ENCODE measurements around the gene SNX30.
A peak's percentile ranks its signal among the peaks of the same experiment; 100 is the strongest.

SNX30 gene

GRCh38 chr9:112831281-112831851 lies 80.8 kb downstream of the SNX30 start:
- DNase-seq, result peak; percentile 93

- peak; percentile 82 for DNase-seq
These were observed 81.4 kb downstream of the SNX30 start for GRCh38 chr9:112831969-112832368.

DNA sequence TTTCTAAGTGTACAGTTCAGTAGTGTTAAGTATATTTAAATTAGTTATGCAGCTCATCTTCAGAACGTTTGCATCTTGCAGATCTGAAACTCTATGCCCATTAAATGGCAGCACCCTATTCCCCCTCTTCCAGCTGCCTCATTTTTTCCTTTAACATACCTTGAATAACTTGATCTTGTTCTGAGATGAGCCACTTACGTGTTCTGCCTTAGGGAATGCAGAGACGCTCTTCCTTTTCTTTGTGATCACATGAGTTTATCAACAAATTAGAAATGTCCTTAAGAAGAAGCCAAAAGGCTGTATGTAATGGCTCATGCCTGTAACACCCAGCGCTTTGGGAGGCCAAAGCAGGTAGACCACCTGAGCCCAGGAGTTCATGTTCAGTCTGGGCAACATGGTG lies 82.5 kb downstream of the SNX30 start:
- no peak for DNase-seq

DNA sequence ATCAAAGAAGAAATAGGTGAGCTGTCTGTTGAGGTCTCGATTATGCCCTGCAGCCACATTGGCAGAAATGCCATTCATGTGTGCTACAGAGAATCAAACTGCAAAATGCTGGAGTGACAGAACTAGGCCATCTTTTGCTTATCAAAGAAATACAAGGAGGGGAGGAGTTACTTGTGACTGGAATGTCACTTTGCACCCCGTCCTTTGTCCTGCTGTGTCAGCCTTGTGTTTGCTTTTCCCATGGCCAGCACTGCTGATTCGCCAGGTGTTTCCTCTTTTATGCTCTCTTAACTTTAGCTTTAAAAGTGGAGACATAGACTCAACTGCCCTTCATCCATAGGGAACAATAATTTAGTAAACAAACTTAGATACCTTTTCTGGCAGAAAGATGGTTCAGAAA lies 85.8 kb downstream of the SNX30 start:
- DNase-seq, result no peak

DNA sequence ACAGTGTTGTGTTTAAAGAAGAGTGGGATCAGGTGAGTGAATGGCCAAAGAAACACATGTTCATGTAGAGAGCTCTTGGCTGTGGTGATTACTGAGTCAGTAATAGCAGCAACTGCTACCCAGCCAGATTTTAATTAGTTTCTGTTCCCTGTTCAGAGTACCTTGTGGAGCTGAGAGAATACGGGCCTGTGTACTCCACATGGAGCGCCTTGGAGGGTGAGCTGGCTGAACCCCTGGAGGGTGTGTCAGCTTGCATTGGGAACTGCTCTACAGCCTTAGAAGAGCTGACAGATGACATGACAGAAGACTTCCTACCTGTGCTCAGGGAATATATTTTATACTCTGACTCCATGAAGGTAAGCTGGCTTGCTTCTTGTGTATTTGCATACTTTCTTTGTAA lies 87.8 kb downstream of the SNX30 start:
- DNase-seq, result no peak

- DNase-seq, result no peak
These were observed 88.8 kb downstream of the SNX30 start for GRCh38 chr9:112839331-112839730.

DNA sequence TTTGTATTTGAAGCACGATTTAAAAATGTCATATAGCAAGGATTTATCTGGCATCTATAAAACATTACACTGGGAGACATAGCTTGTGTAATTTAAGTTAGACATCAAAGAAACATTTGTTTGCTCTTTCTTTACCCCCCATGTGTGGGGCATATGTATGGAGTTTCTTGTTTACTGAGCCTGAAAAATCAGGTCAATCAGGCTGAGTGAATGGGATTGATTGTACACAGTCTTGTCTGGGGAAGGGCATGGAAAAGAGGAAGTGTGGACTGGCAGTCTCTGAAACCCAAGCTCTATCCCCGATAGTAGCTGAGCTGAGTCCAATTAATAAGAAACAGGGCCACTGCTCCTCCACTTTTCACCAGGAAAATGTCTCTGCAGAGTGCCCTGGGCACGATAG lies 90.7 kb downstream of the SNX30 start:
- no peak for DNase-seq

DNA sequence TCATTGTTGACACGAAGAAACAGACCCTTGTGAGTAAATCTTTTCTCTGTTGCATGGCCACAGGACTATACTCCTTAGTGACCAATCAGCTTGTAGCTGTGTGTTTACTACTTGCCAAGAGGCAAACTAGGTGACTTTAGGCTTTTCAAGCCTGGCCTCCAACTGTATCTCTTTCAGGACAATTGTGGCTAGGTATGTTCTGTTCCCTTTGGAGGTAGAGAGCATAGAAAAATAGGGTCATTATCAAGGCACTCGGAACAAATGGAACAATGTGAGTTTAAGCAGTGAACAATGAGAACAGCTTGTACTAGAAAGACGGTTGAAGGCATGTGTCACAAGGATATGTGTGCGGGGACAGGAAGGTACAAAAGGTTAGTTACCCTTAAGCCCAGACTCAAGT lies 92.0 kb downstream of the SNX30 start:
- DNase-seq, result no peak

GRCh38 chr9:112844771-112845542 lies 94.4 kb downstream of the SNX30 start:
- DNase-seq, result peak; percentile 92

DNA sequence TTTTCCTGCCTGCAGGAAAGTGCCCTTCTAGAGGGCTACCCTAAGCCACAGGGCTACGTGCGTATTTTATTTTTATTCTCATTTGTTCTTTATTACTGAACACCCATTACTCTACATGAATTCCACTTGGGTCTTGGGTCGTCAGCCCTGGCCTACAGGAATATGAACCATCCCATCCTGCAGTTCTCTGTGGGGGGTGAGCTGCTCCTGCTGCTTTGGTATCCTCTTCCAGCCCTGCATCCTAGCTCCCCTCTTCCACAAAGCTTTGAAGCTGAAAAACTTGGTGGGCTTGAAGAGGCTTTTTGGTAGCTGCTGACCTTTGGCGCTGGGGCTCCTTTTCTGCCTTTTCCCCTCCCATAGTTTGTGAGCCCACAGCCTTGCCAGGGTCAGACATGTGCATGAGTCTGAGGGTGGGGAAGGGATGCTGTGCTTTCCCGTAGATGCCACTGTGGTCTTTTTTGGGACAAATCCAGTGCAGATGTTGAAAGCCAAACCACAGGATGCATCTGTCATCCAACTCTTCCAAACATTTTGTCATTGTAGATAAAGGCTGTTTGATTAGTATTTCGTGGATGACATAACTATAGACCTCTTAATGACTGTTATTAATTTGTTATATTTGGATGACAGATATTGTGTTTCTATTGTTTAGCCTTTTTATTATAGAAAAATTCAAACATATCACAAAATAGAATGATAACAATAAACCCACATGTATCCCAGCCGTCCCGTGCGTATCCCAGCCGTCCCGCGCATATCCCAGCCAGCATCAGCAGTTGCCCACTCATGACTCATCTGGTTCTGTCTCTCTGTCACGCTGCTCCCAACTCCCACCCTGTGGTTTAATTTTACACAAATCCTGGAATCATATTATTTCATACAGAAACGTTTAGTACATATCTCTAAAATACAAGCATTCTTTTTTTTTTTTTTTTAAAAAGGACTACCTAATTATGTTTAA lies 96.2 kb downstream of the SNX30 start:
- no peak for DNase-seq

- no peak for DNase-seq
These were observed 98.0 kb downstream of the SNX30 start for GRCh38 chr9:112848316-112849151.

GRCh38 chr9:112849363-112849922 lies 98.9 kb downstream of the SNX30 start:
- DNase-seq, result no peak

DNA sequence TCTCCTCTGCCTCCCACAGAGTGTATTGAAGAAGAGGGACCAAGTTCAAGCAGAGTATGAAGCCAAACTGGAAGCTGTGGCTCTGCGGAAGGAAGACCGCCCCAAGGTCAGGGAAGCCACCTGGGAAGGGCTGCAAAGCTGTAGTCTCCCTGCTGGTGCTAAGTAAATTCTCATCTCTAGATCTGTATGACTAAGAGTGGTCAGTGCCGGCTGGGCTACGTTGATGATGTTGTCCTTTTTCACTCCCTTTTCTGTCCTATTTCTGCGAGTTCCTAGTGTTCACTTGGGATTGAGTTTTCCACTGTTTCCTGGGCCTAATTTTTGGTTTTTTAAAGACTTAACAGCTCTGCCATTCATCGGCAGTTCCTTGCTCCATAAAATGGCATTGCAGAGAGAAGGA lies 100.3 kb downstream of the SNX30 start:
- no peak for DNase-seq

DNA sequence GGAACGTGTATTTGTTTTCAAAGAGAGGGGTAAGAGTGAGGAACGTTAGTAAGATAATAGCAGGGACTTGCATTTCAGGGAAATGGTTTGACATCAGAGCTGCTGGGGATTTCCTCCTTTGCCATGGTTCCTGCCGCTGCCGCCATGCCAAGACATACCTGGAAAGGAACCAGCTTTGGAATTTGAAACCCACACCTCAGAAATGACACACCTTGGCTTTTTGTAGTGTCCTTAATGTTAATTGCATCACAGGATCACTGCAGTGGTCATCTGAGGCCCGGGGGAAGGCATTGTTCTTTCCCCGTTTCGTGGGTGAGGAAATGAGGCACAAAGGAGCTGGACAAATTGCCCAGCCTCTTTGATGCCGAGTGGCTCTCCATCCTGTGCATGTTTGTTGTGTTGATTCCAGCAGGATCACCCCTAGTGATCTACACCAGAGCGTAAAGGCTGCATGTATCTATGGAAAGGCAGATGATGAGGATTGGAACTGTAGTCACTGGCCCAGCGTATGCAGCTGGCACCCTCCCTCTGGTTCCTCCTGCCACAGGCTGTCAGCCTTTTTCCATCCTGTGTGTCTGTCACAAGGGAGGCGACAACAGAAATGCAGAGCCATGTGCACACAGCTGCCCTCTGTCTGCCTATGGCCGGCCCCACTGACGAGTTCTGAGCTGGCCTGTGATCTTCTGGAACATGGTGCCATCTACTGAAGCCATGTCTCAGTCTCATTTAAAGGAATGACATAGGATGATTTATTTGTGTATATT lies 102.4 kb downstream of the SNX30 start:
- DNase-seq, result peak; percentile 47

DNA sequence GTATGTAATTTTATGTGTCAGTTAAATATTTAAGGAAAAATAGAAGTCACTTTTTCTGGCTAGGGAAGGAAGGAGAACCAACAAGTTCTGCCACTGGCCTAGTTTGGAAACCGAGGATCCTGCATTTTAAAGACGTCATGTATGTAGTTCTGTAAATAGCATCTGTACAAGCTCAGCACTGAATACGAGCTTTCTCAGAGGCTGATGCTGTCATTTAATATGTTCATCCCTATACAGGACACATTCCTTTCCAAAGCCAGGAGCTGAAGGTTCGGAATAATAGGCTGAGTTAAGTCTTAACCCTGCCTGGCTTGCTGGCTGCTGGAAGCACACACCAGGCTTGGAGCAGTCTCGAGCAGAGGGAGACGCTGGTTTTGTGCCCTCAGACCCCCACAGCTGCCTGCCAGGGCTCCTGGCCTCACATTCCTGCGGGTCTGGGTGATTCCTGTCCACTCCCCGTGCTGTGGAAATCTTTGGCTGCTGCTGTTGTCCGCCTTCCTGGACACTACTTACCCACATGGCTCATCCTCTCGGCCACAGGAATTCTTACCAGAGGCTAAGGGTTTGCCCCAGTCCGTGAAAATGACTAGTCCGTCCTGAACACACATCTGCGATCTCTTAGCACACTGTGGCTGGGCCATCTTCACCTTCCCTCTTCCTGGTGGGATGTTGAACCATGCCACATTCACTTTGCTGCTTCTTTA lies 103.5 kb downstream of the SNX30 start:
- no peak for DNase-seq

DNA sequence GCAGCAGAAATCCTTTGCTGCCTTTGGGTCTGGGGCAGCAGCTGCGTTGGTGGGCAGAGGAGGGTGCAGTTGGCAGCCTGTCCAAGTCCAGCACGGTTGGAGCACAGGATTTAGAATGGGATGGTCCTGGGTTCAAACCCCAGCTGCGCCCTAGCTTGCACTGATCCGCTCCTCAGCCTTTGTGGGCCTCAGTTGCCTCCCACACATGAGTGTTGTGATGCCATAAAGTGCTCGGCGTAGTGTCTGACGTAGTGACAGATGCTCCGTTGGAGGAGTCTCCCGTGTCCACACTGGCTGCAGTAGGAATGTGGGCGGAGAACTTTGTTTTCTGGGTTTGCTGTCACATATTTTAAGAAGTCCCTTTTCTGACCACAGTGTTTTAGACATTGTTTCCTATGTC lies 104.1 kb downstream of the SNX30 start:
- no peak for DNase-seq

- no peak for DNase-seq
These were observed 105.6 kb downstream of the SNX30 start for GRCh38 chr9:112856200-112856599.

DNA sequence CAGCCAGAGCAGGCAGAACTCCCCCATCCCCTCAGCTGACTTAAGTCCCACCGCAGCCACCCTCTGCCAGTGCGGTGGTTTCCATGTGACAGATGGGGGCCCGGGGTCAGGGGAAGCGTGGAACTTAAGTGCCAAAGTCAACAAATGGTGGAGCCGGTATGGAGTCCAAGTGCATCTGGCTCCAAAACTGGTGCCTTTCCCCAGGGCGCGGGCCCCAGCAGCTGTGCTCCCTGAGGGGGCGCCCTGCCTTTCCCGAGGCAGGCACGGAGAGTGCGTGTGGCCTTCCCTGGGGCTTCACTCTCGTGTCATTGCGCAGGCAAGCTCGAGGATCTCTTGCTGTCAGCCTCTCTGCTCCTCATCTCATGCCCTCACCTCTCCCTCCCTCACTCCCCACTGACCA lies 106.3 kb downstream of the SNX30 start:
- no peak for DNase-seq

GRCh38 chr9:112858005-112858404 lies 107.4 kb downstream of the SNX30 start:
- no peak for DNase-seq

DNA sequence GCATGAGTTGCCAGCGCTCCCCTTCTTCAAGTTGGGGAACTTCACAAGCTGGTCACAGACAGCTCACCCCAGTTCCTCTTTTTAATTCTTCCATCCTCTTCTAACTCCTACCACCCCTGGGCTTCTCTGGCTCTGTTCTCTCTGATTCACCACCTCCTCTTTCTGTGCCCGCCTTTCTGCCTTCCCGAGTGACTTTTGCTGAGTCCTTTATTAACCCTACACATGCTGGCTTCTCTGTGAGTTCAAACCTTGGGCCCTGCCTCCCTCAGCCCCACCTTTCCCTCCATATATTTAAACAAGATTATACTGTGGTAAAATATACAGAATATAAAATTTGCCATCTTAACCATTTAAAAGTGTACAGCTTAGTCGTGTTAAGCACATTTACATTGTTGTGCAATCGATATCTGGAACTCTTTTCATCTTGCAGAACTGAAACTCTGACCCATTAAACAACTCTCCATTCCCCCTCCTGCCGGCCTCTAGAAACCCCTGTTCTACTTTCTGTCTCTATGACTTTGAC lies 108.1 kb downstream of the SNX30 start:
- no peak for DNase-seq

- DNase-seq, result no peak
These were observed 109.9 kb downstream of the SNX30 start for GRCh38 chr9:112860451-112860850.
